Measurements from ENCODE around the gene VRK1. TPM values are rescaled to one million over a fixed set of nuclear protein-coding genes. Genes with fewer than 3 reads are reported as not detected.

Gene VRK1
- polyA plus RNA-seq (2011; rRNA removed) (5.5 and 8.3 TPM in 2 replicates), polyA minus RNA-seq (2011; rRNA and poly(A)+ RNA removed) (11.8 and 15.4 TPM in 2 replicates)

GRCh38 chr14:96796851-96797581, at the start of gene VRK1:
Gene VRK1, plus strand, starts transcription at chr14:96797382. Its CDS starts 36,090 bp downstream, at chr14:96833472.
- Histone ChIP-seq H3K27ac (ENCODE audit: low read depth, low read length) (no peak within 1 kb of the TSS), H3K9me3 (ENCODE audit: control insufficient read depth, insufficient read depth, low read length) (no peaks in the 10 kb centered on the region), H3K4me3 (ENCODE audit: low read depth, low read length) (peak within 1 kb of the TSS; percentile 75), H3K27me3 (ENCODE audit: control insufficient read depth, insufficient read depth, low read length) (peaks cover 4% of the 10 kb centered on the region)
- POLR2A ChIA-PET: interaction anchor here (0.6 kb wide), 1 partner anchor 792 kb away, joined by 4 read pairs; no protein-coding TSS in a partner anchor
- TF ChIP-seq, protein P1, sequence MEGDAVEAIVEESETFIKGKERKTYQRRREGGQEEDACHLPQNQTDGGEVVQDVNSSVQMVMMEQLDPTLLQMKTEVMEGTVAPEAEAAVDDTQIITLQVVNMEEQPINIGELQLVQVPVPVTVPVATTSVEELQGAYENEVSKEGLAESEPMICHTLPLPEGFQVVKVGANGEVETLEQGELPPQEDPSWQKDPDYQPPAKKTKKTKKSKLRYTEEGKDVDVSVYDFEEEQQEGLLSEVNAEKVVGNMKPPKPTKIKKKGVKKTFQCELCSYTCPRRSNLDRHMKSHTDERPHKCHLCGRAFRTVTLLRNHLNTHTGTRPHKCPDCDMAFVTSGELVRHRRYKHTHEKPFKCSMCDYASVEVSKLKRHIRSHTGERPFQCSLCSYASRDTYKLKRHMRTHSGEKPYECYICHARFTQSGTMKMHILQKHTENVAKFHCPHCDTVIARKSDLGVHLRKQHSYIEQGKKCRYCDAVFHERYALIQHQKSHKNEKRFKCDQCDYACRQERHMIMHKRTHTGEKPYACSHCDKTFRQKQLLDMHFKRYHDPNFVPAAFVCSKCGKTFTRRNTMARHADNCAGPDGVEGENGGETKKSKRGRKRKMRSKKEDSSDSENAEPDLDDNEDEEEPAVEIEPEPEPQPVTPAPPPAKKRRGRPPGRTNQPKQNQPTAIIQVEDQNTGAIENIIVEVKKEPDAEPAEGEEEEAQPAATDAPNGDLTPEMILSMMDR (IDR thresholded peaks at IDR 0.05; ENCODE audit: low read depth, low read length): no peak
- peak; percentile 85 for DNase-seq (ENCODE audit: low read depth, low spot score)
- CTCF ChIA-PET: interaction anchor here (2.2 to 4.3 kb wide), 2 partner anchors 56 kb away, joined by 9 to 32 read pairs; no protein-coding TSS in a partner anchor

DNA sequence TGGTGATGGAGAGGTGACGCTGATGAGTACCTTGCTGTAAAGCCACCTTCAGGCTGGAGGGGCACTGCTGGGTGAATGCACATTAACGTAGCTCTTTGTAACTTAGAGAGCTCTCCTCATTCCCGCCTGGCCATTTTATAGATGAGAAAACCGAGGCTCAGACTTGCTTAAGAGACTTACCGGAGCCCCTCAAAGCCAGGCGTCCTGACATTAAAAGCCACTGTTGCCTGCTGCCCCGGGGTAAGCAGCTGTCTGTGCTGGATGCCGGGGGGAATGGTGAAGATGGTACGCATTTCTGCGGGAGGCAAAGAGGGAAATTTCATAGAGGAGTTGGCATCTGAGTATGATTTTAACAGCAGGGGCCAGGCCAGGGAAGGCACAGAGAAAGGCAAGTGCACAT, 49.6 kb upstream of the VRK1 start:
- Histone ChIP-seq H3K9me3 (ENCODE audit: control insufficient read depth, insufficient read depth, low read length) (no peaks in the 10 kb centered on the region; the same call in 1 of the 2 replicates), H3K27ac (ENCODE audit: low read depth, low read length) (no peak overlapping the region), H3K4me3 (ENCODE audit: low read depth, low read length) (no peak overlapping the region), H3K27me3 (ENCODE audit: control insufficient read depth, insufficient read depth, low read length) (peaks cover 5% of the 10 kb centered on the region)
- CTCF ChIA-PET: interaction anchor here (1.5 to 1.6 kb wide), 2 partner anchors 105 to 180 kb away, joined by 3 to 4 read pairs; no protein-coding TSS in a partner anchor
- no peak for DNase-seq (ENCODE audit: low read depth, low spot score)
- POLR2A ChIA-PET: no interaction called here
- TF ChIP-seq, protein P1 (IDR thresholded peaks at IDR 0.05; ENCODE audit: low read depth, low read length): no peak

DNA sequence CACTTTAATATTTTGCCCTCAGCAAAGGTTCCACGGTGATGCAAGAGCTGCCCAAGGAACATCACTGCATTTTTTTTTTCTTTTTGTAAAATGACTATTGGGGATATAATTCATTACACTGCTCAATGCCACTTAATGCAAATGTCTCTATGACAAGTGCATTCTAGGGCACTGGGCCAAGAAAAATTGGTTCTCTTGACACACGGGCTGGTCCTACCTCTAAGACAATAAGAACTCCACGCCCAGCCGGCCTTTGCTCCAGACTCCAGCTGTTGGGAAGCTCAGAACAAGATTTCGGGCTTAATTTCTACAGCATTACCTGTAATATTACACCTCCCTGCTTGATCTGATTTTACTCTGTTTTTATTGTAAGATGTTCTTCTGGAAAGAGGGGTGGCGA, 48.8 kb upstream of the VRK1 start:
- ChIA-PET POLR2A (interaction anchor here (0.6 kb wide), 1 partner anchor 74 kb away, joined by 9 read pairs; no protein-coding TSS in a partner anchor), CTCF (interaction anchor here (0.6 to 1.5 kb wide), 2 partner anchors 181 to 182 kb away, joined by 3 read pairs; no protein-coding TSS in a partner anchor)
- TF ChIP-seq, protein P1 (IDR thresholded peaks at IDR 0.05; ENCODE audit: low read depth, low read length): no peak
- H3K9me3 ChIP-seq (ENCODE audit: control insufficient read depth, insufficient read depth, low read length): no peaks in the 10 kb centered on the region; the same call in 1 of the 2 replicates
- H3K27me3 ChIP-seq (ENCODE audit: control insufficient read depth, insufficient read depth, low read length): peaks cover 2% of the 10 kb centered on the region
- no peak overlapping the region for H3K4me3 ChIP-seq (ENCODE audit: low read depth, low read length)
- H3K27ac ChIP-seq (ENCODE audit: low read depth, low read length): no peak overlapping the region
- no peak for DNase-seq (ENCODE audit: low read depth, low spot score)

DNA sequence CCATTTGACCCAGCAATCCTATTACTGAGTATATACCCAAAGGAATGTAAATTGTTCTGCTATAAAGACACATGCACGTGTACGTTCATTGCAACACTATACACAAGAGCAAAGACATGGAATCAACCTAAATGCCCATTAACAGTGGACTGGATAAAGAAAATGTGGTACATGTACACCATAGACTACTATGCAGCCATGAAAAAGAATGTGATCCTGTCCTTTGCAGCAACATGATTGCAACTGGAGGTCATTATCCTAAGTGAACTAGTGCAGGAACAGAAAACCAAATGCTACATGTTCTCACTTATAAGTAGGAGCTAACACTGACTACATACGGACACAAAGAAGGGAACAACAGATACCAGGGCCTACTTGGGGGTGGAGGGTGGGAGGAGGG, 45.7 kb upstream of the VRK1 start:
- TF ChIP-seq, protein P1 (IDR thresholded peaks at IDR 0.05; ENCODE audit: low read depth, low read length): no peak
- H3K27ac ChIP-seq (ENCODE audit: low read depth, low read length): no peak overlapping the region
- POLR2A ChIA-PET: no interaction called here
- CTCF ChIA-PET: interaction anchor here (1.2 kb wide), 1 partner anchor 11 kb away, joined by 3 read pairs; no protein-coding TSS in a partner anchor
- no peaks in the 10 kb centered on the region for H3K27me3 ChIP-seq (ENCODE audit: control insufficient read depth, insufficient read depth, low read length)
- H3K9me3 ChIP-seq (ENCODE audit: control insufficient read depth, insufficient read depth, low read length): no peaks in the 10 kb centered on the region; the same call in 1 of the 2 replicates
- no peak overlapping the region for H3K4me3 ChIP-seq (ENCODE audit: low read depth, low read length)
- DNase-seq (ENCODE audit: low read depth, low spot score): no peak

- ChIA-PET CTCF (interaction anchor here (0.6 to 1.2 kb wide), 2 partner anchors 12 to 447 kb away, joined by 3 to 4 read pairs; no protein-coding TSS in a partner anchor), POLR2A (no interaction called here)
- Histone ChIP-seq H3K27ac (ENCODE audit: low read depth, low read length) (no peak overlapping the region), H3K27me3 (ENCODE audit: control insufficient read depth, insufficient read depth, low read length) (no peaks in the 10 kb centered on the region), H3K4me3 (ENCODE audit: low read depth, low read length) (no peak overlapping the region), H3K9me3 (ENCODE audit: control insufficient read depth, insufficient read depth, low read length) (no peaks in the 10 kb centered on the region)
- DNase-seq (ENCODE audit: low read depth, low spot score): no peak
- TF ChIP-seq, protein P1 (IDR thresholded peaks at IDR 0.05; ENCODE audit: low read depth, low read length): no peak
Measured at GRCh38 chr14:96752125-96752524, 45.1 kb upstream of the VRK1 start.

Measured in AG04450 (cell line).